ENCODE measurements around the gene EPB41L4A. TPM values are rescaled to one million over a fixed set of nuclear protein-coding genes. Genes with fewer than 3 reads are reported as not detected.

EPB41L4A gene
- total RNA-seq, 1 donor from 2014 or later, result 1.2 TPM

DNA sequence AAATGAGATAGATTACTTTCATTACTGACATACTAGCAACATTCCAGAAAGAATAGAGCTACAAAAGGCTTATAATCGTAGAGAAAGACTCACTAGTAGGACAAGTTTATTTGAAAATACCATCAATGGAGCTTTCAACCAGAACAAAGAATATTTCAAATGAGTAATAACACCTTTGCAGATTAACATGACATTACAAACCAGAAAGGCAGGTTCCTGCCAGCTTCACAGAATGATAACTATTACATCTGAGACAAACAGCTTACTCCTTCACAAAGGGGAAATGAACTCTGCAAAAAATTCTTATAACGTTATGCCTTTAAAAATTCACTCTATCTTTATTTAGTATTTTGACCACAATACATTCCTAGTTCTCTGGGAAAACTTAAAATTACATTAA is 103.1 kb downstream of the EPB41L4A start:
- intact Hi-C loops (cut with micrococcal nuclease), result no loop called here

DNA sequence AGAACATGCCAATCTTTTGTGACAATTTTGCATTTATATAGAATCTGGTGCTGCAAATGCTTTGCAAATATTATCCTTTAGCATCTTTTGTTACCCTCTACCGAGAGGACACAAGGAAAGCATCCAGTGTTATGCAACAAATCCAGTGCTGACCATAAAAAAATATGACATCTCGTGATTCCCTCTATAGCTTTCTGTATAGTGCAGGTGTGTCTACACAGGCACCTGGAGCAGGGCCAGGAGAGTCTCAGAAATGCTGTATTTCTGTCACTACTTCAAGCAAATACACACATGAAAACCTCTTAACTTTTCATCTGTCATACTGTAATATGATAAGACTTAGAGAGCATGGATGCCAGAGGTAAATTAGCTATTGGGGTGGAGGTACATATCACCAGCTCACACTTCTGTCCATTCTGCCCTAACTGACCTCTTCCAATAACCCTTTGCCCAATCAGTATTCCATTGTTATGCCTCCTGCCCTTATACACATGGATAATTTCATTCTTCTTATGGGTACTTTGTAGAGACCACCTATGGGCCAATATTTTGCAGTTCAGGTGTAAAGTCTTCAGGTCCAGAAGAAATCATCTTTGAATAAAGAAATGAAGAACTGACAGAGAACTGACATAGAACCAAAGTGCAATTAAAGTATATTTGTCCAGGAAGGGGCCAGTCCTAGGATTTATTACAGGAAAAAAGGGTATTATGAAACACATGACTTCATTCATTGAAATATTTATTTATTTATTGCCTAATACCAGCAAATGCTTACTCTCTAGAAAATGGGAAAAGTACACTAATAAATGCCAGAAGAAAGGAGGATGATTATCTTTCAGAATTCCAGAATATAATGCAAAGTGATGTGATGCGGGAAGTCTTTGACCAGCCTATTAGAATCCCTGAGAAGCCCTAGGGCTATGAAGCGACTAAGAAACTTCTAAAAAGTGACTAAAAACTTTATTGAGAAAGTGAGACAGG is 106.5 kb downstream of the EPB41L4A start:
- intact Hi-C loops (cut with micrococcal nuclease), result no loop called here

DNA sequence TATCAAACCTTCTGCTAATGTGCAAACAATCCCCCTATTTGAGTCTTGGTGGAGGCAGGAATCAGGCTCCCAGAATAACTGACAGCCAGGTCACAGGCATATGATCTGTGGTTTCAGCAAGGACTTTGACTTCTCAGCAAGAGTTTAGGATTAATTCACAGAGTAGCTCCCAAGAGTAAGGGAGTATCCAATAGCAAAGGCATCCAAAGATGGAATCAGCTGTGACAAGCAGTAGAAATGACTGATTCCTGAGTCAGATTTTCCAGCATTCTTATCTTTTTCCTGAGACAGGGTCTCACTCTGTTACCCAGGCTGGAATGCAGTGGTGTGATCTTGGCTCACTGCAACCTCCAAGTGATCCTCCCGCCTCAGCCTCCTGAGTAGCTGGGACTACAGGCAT is 108.3 kb downstream of the EPB41L4A start:
- intact Hi-C loops (cut with micrococcal nuclease), result no loop called here

DNA sequence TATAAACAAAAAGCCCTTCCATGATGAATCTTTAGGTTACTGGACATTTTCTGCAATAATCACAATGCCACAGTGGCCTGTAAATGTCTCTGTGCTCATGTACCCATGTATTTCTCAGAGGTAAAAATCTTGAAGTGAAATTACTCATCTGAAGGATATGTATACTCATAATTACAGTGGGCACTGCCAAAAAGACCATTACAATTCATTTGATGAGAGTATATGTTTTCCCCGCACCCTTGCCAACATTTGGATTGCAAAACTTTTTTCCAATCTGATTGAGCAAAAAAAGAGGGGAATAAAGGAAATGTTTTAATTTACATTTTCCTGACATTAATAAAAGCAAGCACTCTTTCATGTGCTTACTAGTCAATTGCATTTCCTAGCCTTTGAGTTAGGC is 110.5 kb downstream of the EPB41L4A start:
- intact Hi-C loops (cut with micrococcal nuclease), result no loop called here

DNA sequence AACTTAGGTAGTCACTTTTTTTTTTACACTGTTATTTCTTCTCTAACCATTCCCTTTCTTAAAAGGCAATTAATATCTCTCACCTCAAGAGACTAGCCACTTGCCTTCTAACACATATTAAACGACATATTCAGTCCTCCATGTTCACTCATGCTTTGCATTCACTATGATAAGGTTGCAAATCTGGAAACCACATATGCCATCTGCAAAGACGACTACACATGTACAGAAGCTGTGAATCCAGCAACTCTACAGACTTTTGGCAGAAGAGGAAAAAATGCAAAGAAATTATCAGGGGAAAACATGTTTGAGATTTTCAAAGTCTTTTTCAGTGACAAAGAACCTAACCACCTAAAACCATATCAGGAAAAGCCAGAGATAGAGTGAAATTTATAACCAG is 112.1 kb downstream of the EPB41L4A start:
- intact Hi-C loops (cut with micrococcal nuclease), result no loop called here

DNA sequence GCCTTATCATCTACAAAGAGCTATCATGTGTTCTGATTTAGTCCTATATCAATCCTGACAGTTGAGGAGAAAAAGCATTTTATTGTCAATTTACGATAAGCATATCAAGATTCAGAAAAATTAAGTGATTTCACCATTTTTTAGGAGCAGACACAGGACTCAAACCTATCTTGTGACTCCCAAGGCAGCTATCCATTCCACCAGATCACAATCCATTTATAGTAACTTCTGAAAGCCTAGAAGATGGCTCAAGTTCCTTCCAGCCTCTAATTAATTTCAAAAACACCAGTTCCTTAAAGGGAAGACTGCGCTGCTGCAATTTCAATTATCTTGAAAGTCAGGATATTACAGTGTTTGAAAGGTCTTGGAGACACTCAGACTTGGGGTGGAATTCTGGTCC is 114.3 kb downstream of the EPB41L4A start:
- intact Hi-C loops (cut with micrococcal nuclease), result no loop called here

DNA sequence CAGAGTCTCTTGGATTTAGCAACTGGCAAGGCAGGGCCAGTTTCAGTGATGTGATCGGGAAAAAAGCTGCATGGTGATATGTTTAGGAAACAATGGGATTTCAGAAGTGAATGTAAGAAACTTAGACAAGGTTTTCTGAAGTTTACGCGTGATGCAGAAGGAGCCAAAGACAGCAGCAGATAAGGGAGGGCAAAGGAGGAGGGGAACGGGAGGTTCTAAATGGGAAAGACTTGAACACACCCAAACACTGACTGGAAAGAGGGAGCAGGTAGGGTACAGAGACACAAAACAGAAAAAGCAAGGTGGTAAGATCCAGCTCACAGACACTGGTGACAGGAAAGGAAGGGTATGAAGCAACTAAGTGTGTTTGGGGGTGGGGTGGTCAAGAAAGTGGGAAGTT is 115.4 kb downstream of the EPB41L4A start:
- intact Hi-C loops (cut with micrococcal nuclease), result no loop called here

DNA sequence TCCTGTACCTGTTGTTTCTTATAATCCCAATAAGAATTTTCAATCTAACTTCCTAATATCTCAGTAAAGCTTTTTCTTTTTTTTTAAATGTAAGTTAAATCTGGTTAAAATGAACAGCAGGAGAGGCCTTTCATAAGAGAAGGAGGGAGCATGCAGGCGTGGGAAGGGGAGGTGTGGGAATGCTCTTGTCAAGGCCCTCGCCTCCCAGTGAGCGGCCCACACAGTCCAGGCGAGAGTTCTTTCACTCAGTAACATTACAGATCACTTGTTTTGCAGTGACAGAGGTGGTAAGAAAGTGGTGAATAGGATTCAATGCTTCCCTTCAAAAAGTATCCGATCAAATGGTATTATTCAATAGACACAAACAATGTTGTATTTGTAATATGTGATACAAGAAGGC is 125.0 kb downstream of the EPB41L4A start:
- intact Hi-C loops (cut with micrococcal nuclease), result no loop called here

DNA sequence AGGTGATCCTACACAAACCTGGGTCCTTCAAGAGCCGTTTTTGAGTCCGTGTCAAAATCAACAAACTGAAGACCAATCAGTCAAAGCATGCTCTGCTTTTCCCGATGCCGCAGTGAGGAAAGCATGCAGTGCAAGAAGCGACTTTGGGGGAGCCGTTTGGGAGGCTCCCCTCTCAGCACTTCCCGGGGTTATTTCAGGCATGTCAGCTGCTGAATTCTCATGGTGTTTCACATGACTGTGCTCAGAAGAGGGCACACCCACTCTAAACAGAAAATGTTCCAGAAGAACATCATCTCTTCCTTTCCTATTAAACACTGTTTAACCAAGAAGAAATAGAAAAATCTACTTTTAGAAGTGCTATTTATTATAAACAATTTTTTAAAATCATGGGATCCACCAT is 125.5 kb downstream of the EPB41L4A start:
- intact Hi-C loops (cut with micrococcal nuclease), result no loop called here

DNA sequence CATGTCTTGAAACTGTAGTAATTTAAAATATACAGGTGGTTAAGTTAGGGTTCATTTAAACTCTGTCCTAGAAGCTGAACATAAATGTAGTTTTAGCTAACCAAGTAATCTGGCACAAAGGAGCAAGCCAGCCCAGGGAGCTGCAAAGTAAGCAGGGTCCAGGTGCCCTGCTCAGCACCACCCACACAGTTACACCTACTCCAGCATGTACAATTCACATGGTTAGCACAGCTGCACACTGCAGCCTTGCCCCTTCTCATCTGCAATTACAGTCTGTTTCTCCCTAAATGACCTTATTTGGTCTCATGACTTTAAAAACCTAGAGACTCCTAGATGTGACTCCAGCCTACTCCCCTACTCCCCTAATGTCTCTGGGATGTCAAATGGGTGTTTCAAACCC is 128.4 kb downstream of the EPB41L4A start:
- intact Hi-C loops (cut with micrococcal nuclease), result no loop called here

DNA sequence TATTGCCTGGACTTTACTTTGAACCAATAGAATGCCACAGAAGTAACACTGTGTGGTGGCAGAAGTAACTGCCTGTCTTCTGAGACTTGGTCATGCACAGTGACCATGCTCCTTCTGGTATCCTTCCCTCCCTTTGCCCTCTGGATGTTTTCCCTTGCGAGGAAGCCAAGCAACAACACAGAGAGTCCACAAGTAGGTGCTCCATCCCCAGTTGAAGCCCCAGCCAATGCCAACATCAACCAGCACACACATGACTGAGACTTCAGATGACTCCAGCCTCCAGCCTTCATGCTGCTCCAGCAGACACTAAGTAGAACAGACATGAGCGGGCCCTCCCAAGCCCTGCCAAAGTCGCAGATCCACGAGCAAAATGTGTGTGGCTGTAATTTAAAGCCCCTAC is 129.6 kb downstream of the EPB41L4A start:
- intact Hi-C loops (cut with micrococcal nuclease), result no loop called here

DNA sequence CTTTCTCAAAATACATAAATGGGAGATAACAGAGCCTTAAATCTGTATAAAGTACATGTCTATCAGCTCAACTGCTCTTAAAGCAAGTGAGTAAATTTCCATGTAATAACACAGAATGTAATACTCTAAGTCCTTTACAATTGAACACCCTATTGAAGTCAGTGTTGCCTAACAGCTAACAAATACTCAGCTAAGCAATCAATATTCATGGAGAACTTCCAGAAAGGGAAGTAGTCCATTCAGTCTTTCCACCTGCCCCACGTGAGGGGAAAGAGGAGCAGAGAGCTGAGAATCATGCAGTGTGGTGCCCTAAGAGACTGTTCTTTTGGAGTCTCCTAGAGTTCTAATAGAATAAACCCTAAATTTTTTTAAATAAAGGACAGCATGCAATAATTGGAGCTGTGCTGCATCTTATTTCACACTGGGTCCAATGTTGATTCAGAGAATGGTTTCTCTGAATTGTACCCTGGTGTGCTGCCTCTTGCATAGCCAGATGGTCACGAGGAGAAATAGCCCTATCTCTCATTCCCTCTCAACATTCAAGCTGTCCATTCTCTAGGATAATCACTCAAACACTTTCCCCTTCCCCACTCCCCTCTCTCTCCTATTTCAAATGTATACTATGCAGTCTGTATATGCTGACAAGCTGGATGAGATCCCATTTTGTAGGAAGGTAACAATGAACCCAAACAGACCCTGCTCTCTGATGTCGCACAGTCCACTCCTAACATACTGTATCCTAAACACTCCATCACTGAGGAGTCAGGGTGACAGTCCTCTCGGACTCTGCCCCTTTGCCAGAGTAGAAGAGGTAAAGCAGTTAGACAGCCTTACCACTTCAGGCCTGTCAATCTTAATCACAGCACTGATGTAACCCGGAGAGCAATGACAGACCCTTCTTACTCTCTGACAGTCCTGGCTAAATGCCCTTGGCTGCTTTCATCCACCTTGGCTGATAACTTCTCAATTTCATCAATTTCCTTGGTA is 134.8 kb downstream of the EPB41L4A start:
- intact Hi-C loops (cut with micrococcal nuclease), result no loop called here

DNA sequence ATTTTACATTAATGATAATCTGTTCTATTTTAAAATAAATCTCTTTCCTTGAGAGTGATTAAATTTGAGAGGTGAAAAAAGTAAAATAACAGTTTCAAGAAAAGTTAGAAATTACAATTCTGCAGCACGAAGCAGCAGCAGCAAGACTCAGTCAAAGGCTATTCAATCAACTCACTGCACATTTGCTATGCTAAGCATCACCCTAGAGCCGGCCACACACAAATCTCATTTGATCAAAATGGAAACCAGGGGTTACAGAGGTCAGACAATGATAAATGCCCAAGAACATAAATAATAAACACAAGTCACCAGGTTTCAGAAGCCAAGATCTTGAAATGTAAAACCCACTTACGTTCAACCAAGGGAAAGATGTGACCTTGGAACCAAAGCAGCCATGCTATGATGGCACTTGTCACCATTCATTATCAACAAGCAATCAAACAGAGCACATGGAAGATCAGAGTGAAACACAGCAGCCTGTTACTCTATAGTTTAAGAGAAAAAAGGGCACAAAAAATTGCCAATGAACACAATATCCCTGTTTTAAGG is 136.0 kb downstream of the EPB41L4A start:
- intact Hi-C loops (cut with micrococcal nuclease), result no loop called here

DNA sequence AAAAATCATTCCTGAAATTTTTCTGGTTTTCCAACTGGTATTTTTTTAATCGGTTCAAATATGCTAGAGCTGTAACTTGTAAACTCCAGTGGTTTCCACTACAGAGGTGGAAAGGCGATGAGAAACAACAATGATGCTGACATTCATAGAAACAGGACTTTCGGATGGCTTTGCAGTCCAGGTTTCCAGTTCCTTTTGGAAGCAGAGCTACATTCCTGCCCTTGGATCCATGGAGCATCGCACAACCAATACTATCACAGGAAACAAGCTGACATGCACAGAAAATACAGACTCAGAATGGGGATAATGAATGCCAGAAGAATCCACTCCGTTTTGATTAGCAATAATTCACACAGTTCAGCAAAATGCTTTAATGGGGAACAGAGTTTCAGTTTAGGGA is 140.0 kb downstream of the EPB41L4A start:
- intact Hi-C loops (cut with micrococcal nuclease), result no loop called here

DNA sequence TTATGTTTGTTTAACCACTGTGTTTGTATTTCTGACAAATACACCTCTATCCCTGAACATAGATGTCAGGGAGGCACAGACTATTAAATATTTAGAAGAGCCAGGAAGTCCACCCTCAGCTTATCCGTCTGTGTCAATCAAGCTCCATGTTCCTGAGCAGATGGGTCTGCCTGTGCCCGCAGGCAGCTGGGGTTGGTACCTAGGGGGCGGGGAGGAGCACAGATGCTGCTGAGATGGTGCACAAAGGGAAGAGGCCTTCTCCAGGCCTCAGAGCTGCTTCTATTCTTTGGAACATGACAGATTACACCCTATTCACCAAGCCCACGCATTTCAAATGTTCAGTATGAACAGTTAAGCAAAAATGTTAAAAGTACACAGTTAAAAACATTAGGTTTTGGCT is 142.1 kb downstream of the EPB41L4A start:
- intact Hi-C loops (cut with micrococcal nuclease), result no loop called here

DNA sequence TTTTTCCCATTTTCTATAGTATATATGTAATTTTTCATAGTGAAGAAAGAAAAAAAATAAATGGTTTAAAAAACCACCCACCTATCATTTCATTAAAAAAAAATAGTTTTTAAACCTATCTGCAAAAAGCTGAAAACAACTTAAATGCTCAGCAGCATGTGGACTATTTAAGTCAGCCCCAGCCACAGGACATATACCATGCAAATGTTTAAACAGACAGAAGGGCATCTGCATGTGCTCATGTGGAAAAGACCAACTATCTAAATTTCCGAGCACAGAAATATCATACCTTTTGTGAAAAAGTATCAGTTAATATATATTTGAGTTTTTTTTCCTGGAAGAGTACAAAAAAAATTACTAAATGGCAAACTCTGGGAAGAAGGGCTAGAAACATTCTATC is 143.4 kb downstream of the EPB41L4A start:
- intact Hi-C loops (cut with micrococcal nuclease), result no loop called here

DNA sequence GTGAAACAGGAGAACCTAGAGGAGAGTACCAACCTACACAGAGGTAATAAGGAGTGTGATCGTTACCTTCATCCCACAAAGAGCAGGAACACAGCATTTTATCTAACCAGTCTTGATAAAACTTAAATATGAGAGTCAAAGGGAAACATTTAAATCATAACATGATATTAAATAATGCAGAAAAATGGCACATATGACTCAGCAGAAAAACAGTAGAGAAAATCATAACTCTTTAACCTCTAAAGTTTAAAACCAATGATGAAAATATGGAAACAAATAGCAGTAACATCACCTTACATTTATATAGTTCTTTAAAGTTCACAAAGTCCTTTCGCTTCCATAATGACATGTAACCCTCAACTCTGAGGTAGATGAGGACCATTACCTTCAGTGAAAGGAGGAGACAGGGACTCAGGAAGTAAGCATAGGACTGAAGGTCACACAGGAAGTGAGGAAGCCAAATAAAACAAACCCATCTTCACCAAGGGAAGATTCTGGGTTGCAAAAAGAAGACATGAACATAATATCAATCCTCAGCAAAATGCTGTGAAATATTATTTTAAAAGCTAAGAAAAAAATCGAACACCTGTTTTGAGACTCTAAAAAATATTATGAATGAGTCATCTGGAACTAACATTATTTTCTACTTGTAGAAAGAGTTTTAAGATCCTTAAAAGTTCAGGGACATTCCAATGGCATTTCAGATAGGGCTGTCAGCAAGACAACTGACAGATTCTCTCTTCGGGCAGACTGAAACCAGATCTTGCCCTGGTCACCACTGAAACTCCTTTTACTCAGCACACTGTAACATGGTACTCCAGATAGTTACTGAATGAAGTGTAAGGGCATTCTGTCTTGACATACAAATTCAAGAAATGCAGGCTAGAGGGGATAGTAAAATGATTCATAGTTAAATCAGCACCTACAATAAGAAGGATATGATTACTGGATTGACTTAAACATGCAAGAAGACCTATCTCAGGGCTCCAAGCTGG is 148.5 kb downstream of the EPB41L4A start:
- intact Hi-C loops (cut with micrococcal nuclease), result no loop called here

DNA sequence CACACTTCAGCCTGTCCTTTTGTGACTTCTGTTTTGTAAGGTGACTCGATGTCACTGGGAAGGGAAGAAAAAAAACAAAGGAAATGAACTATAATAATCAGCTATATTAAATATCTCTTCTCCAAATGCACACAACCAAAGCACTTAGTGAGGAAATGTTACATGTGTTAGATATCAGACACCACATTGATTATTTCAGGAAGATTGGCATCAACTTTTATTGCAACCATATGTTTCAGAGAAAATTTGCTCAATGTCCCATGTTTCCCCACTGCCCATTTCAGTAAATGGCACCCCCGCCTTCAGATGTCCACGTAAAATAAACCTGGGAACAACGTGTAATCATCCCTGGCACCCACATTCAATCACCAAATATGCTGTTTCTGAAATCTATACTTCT is 151.8 kb downstream of the EPB41L4A start:
- intact Hi-C loops (cut with micrococcal nuclease), result no loop called here

DNA sequence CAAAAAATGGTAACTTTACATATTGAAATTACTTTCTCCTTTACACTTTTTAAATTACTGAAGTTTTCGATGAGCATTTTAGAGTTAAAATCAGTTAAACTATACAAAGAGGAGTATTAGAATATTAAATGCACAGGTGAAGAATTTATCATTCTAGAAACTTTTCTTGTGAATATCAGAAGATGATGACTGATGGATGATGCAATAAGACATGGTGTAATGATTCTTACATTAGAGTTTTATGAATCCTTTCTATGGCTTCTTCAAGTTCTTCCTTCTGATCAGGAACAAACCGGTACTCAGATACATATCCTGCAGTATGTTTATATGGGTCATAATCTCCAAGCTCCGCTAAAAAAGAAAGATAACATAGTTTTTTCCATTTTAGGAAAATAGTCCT is 154.4 kb downstream of the EPB41L4A start:
- intact Hi-C loops (cut with micrococcal nuclease), result no loop called here

DNA sequence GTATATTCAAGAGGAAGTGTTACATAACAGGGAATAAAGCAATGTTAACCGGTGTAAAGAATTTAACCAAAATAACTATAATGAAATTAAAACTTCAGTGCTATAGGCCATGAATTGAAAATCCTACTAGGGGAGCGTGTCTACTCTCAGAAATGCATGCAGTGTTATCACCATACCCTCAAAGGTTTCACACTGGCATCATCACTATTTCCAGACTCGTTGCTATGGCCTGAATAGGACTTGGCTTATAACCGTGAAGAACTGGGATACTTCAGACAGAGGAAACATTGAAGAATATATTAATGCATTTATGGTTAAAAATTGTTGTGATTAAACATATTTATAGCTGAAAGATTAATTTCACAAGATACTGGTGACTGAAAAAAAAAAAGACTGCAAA is 154.9 kb downstream of the EPB41L4A start:
- intact Hi-C loops (cut with micrococcal nuclease), result no loop called here

DNA sequence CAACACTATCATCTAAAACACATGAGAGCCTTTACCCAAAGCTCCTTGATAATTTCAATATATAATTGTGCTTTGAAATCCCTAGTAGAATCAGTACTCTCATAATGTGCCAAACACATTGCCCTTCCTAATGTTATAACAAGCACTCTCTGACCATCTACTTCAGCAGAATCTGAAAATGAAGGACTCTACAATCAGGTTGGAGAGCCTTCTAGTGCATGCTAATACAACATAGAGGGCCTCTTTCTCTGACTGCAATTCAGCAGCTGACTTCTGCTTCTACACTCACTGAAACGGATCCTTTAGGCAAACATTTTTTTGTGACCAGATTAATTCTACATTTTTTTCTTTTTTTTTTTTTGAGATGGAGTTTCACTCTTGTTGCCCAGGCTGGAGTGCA is 155.6 kb downstream of the EPB41L4A start:
- intact Hi-C loops (cut with micrococcal nuclease), result no loop called here
